H1 (cell line): ENCODE results near the gene FBN1.

ENCODE experiments used
- BCL11A ChIP-seq, 2 experiments: IDR thresholded peaks; one replicate each; pipeline ENCODE4 v1.6.1; 2011; ENCODE audit warnings: low read depth in 2 of 2, low read length in 2 of 2, mild to moderate bottlenecking in 2 of 2
- BRCA1 ChIP-seq: IDR thresholded peaks from 2 replicates; pipeline ENCODE4 v1.6.1; 2012; ENCODE audit warnings: low read depth, low read length, improper control_type of control experiment
- CREB1 ChIP-seq: IDR thresholded peaks from 2 replicates; pipeline ENCODE4 v1.6.1; 2012; ENCODE audit warnings: inconsistent platforms
- CTCF ChIP-seq, 3 experiments: IDR thresholded peaks; 1 replicate in 2 of 3; 2 replicates in 1 of 3; pipeline versions ENCODE4 v1.5.1 to v1.6.1; 2011; ENCODE audit warnings: low read length in 3 of 3, mild to moderate bottlenecking in 3 of 3, inconsistent platforms in 2 of 3, low read depth in 1 of 3, moderate library complexity in 1 of 3; ENCODE audit not compliant: insufficient read depth in 1 of 3; ENCODE audit errors: control extremely low read depth in 1 of 3
- EZH2 ChIP-seq: fragments of 200-600 bp; sonication (generic); IDR thresholded peaks from 2 replicates; pipeline ENCODE4 v1.7.1; 2012; ENCODE audit warnings: low read depth, mild to moderate bottlenecking, moderate library complexity, low read length, inconsistent platforms; ENCODE audit not compliant: severe bottlenecking
- GTF2F1 ChIP-seq: IDR thresholded peaks from 2 replicates; pipeline ENCODE4 v1.6.1; 2012; ENCODE audit warnings: low read depth, low read length, improper control_type of control experiment, borderline replicate concordance
- HDAC6 ChIP-seq: IDR thresholded peaks from one replicate; pipeline ENCODE4 v1.7.1; 2012; ENCODE audit warnings: low read depth, mild to moderate bottlenecking, inconsistent platforms, low read length, moderate library complexity
- JUN ChIP-seq: IDR thresholded peaks from 2 replicates; pipeline ENCODE4 v1.6.1; 2011; ENCODE audit warnings: low read depth, mild to moderate bottlenecking, improper control_type of control experiment, low read length
- POLR2A ChIP-seq, 2 experiments: IDR thresholded peaks; 1 replicate in 1 of 2; 2 replicates in 1 of 2; pipeline ENCODE4 v1.6.1; 2011; ENCODE audit warnings: low read depth in 2 of 2, low read length in 2 of 2, mild to moderate bottlenecking in 2 of 2; ENCODE audit errors: control extremely low read depth in 1 of 2
- POLR2AphosphoS5 ChIP-seq: IDR thresholded peaks from 2 replicates; pipeline ENCODE4 v1.6.1; 2011; ENCODE audit warnings: low read depth, low read length
- SRF ChIP-seq: IDR thresholded peaks from 2 replicates; pipeline ENCODE4 v1.6.1; 2011; ENCODE audit warnings: mild to moderate bottlenecking, low read depth, low read length, moderate library complexity
- TAF1 ChIP-seq: IDR thresholded peaks from 2 replicates; pipeline ENCODE4 v1.6.1; 2011; ENCODE audit warnings: mild to moderate bottlenecking, low read depth, low read length
- TEAD4 ChIP-seq: IDR thresholded peaks from 2 replicates; pipeline ENCODE4 v1.6.1; 2012; ENCODE audit warnings: low read depth, low read length, inconsistent platforms, mixed read lengths
- TF ChIP-seq, protein P1 (sequence below): IDR thresholded peaks from 2 replicates; pipeline ENCODE4 v1.6.1; 2011; ENCODE audit warnings: low read length, improper control_type of control experiment

DNA sequence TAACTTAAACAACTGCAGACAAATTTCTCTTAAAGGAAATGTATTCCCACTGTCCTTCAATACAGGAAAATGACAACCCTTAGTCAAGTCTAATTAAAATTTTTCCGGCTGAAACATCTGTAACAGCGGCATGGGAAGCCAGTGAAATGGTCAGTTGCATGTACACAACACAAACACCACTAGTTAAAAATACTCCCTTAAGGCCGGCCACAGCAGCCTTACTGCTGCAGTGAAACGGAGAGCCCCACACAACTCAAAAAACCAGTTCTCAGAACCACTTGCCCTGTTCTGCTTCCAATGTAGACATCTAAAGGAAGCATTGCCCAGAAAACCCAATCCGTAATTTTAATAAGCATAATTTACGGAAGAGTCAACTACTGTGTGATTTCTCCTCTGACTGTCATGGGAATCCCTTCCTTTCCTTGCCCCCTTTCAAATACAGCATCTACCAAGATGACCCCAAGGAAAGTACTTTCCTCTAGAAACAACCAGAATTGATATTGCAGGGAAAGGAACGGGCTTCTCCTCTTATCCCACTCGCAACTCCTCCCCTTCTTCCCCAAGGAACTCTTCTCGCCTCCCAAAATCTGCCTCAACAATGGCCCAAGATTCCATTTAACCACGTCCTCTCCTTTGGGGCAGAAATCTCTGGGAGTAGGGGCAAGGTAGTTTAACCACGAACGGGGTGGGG, 1.6 kb downstream of the FBN1 start:
- TF ChIP-seq CTCF (IDR thresholded peaks at IDR 0.05; ENCODE audit: control extremely low read depth in 1 of 3, insufficient read depth in 1 of 3, low read depth in 1 of 3, low read length in 3 of 3) (no peak), HDAC6 (no peak), SRF (no peak), BCL11A (IDR thresholded peaks at IDR 0.05; ENCODE audit: low read depth in 2 of 2, low read length in 2 of 2) (no peak), TEAD4 (no peak), JUN (no peak), EZH2 (no peak), POLR2AphosphoS5 (no peak), GTF2F1 (no peak), POLR2A (IDR thresholded peaks at IDR 0.05; ENCODE audit: control extremely low read depth in 1 of 2, low read depth in 2 of 2, low read length in 2 of 2) (no peak), BRCA1 (no peak), CREB1 (no peak), TAF1 (no peak)
- TF ChIP-seq, protein P1, sequence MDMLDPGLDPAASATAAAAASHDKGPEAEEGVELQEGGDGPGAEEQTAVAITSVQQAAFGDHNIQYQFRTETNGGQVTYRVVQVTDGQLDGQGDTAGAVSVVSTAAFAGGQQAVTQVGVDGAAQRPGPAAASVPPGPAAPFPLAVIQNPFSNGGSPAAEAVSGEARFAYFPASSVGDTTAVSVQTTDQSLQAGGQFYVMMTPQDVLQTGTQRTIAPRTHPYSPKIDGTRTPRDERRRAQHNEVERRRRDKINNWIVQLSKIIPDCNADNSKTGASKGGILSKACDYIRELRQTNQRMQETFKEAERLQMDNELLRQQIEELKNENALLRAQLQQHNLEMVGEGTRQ, result no peak
